ENCODE data around the gene LRRN4. TPM values are rescaled to one million over a fixed set of nuclear protein-coding genes. Genes with fewer than 3 reads are reported as not detected.

The LRRN4 gene
- total RNA-seq, 1 donor from 2014 or later = not detected

DNA sequence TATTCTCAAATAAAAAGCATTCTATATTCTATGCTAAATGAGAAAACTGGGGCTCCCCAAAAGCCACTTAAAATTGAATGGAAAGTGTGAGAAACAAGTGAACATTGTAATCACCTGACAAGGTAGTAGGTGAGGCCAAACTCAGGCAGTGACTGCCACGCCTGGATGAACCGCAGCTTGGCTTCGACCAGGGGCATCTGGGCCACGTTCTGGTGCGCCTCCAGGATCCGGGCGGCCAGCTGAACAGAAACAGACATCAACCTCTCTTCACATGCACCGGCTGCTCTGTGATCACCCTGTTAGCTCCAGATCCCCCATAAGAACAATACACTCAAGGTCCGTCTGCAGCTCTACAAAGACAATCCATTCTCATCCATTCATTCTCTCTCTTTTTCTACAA is 30.1 kb upstream of the LRRN4 start:
- Mint-ChIP-seq H3K4me1 (ENCODE audit: low read depth, unreplicated experiment) (no peaks in the 10 kb centered on the region), H3K9me3 (ENCODE audit: unreplicated experiment) (no peaks in the 10 kb centered on the region), H3K4me3 (ENCODE audit: unreplicated experiment) (no peak overlapping the region), H3K36me3 (ENCODE audit: unreplicated experiment) (no peaks in the 10 kb centered on the region), H3K27ac (ENCODE audit: unreplicated experiment) (no peak overlapping the region), H3K27me3 (ENCODE audit: unreplicated experiment) (no peaks in the 10 kb centered on the region)
- TF ChIP-seq, protein P1, sequence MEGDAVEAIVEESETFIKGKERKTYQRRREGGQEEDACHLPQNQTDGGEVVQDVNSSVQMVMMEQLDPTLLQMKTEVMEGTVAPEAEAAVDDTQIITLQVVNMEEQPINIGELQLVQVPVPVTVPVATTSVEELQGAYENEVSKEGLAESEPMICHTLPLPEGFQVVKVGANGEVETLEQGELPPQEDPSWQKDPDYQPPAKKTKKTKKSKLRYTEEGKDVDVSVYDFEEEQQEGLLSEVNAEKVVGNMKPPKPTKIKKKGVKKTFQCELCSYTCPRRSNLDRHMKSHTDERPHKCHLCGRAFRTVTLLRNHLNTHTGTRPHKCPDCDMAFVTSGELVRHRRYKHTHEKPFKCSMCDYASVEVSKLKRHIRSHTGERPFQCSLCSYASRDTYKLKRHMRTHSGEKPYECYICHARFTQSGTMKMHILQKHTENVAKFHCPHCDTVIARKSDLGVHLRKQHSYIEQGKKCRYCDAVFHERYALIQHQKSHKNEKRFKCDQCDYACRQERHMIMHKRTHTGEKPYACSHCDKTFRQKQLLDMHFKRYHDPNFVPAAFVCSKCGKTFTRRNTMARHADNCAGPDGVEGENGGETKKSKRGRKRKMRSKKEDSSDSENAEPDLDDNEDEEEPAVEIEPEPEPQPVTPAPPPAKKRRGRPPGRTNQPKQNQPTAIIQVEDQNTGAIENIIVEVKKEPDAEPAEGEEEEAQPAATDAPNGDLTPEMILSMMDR (IDR thresholded peaks at IDR 0.05; ENCODE audit: partially characterized antibody, unreplicated experiment) = no peak
- no peak for DNase-seq

DNA sequence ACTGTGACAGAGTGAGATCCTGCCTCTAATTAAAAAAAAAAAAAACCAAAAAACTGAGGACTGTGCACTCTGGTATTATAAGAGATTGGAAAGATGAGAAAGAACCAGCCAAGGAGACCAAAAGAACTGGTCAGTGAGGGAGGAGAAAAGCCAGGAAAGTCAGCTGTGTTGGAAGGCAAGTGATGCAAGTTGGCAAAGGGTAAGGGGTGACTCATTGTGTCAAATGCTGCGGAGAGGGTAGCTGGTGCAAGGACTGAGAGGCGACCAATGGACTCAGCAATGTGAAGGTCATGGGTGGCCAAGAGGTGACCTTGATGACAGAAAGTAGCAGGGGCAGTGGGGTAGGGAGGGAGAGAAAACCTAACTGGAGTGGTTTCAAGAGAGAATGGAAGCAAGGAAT is 27.4 kb upstream of the LRRN4 start:
- no peak for DNase-seq

DNA sequence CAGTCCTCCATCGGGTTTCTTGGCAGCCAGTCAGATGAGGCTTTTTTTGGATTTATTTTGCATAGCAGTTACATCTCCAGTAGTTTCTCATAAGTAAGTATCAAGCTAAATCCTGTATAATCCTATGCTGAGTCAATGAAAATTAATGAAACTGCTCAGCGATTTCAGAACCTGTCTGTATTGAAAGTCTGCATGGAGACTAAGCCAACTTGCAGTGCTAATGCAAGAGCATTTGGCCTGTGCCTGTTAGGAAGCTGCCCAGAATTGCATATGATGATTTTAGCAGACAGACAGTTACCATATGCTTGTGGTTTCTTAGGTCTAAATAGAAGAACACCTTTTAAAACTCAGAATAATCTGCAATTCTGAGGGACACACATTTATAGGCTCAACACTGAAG is 25.2 kb upstream of the LRRN4 start:
- H3K4me3 Mint-ChIP-seq (ENCODE audit: unreplicated experiment) = no peak overlapping the region
- peaks cover 2% of the 10 kb centered on the region for H3K4me1 Mint-ChIP-seq (ENCODE audit: low read depth, unreplicated experiment)
- peaks cover 2% of the 10 kb centered on the region for H3K27me3 Mint-ChIP-seq (ENCODE audit: unreplicated experiment)
- H3K9me3 Mint-ChIP-seq (ENCODE audit: unreplicated experiment) = no peaks in the 10 kb centered on the region
- TF ChIP-seq, protein P1 (IDR thresholded peaks at IDR 0.05; ENCODE audit: partially characterized antibody, unreplicated experiment) = no peak
- H3K27ac Mint-ChIP-seq (ENCODE audit: unreplicated experiment) = no peak overlapping the region
- H3K36me3 Mint-ChIP-seq (ENCODE audit: unreplicated experiment) = no peaks in the 10 kb centered on the region
- no peak for DNase-seq

More for the DNA sequence above, 27.4 kb upstream of the LRRN4 start:
- TF ChIP-seq, protein P1 (IDR thresholded peaks at IDR 0.05; ENCODE audit: partially characterized antibody, unreplicated experiment) = no peak
- Mint-ChIP-seq H3K4me1 (ENCODE audit: low read depth, unreplicated experiment) (peaks cover 2% of the 10 kb centered on the region), H3K27ac (ENCODE audit: unreplicated experiment) (no peak overlapping the region), H3K27me3 (ENCODE audit: unreplicated experiment) (peaks cover 2% of the 10 kb centered on the region), H3K36me3 (ENCODE audit: unreplicated experiment) (no peaks in the 10 kb centered on the region), H3K9me3 (ENCODE audit: unreplicated experiment) (no peaks in the 10 kb centered on the region), H3K4me3 (ENCODE audit: unreplicated experiment) (no peak overlapping the region)

DNA sequence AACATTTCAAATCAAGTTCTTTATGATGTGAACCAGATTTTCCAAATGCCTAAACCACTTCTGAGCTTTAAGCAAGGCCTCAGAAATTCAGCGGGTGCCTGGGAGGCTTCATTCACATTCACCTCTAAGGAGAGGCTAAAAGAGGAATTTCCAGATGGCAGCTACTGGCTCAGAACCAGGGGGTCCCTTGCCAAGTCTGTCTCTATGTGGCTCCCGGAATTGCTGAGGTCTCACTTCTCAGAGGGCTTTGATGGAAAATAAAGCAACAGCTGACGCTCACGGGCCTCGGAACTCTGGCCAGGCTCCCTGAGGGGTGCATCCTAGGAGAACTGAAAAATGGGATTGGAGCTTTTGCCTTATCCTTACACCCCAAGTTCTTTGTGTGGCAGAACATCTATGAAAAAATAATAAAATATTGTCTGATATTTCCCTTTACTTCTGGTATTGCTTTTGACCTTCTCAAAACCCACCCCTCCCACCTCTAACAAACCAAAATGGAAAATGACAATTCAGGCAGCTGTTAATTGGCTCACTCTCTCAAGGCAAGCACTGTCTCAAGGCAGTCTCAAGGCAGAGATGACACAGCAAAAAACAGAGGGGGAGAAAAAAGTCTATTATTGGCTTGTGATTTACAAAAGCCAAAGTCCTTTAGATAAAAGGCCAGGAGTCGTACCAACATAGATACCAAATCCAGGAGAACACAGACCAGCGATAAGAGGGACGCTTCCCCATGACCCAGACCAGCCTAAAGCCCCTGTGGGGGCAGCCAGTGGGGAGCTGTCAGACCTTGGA is 21.8 kb upstream of the LRRN4 start:
- H3K9me3 Mint-ChIP-seq (ENCODE audit: unreplicated experiment) = no peaks in the 10 kb centered on the region
- H3K27ac Mint-ChIP-seq (ENCODE audit: unreplicated experiment) = no peak overlapping the region
- no peaks in the 10 kb centered on the region for H3K36me3 Mint-ChIP-seq (ENCODE audit: unreplicated experiment)
- peaks cover 2% of the 10 kb centered on the region for H3K4me1 Mint-ChIP-seq (ENCODE audit: low read depth, unreplicated experiment)
- TF ChIP-seq, protein P1 (IDR thresholded peaks at IDR 0.05; ENCODE audit: partially characterized antibody, unreplicated experiment) = no peak
- DNase-seq = no peak
- no peak overlapping the region for H3K4me3 Mint-ChIP-seq (ENCODE audit: unreplicated experiment)
- peaks cover 4% of the 10 kb centered on the region for H3K27me3 Mint-ChIP-seq (ENCODE audit: unreplicated experiment)

DNA sequence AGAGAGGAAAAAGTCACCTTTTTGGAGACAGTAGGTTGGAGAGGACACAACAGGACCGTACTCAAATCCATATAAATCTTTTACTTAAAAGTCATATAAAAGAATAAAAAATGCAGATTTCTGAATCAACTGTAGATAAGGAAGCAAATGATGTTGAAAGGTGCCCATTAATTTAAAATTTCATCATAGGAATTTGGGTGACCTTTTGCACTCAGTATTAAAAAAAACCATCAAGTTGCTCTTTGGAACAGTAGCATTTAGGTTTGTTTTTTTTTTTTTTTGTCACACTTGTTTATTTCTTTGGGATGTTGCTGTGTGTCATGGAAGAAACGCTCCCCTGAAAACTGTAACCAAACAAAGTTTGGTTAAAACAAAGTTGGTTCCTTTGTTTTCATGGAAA is 20.9 kb upstream of the LRRN4 start:
- Mint-ChIP-seq H3K9me3 (ENCODE audit: unreplicated experiment) (no peaks in the 10 kb centered on the region), H3K27ac (ENCODE audit: unreplicated experiment) (no peak overlapping the region), H3K4me3 (ENCODE audit: unreplicated experiment) (no peak overlapping the region), H3K4me1 (ENCODE audit: low read depth, unreplicated experiment) (peaks cover 2% of the 10 kb centered on the region), H3K27me3 (ENCODE audit: unreplicated experiment) (peaks cover 4% of the 10 kb centered on the region), H3K36me3 (ENCODE audit: unreplicated experiment) (no peaks in the 10 kb centered on the region)
- TF ChIP-seq, protein P1 (IDR thresholded peaks at IDR 0.05; ENCODE audit: partially characterized antibody, unreplicated experiment) = no peak
- no peak for DNase-seq
